Nephron progenitor cell (in vitro differentiated cells): ENCODE measurements around the gene BGN.

Source experiments
- DNase-seq: peaks from one replicate; pipeline ENCODE4 v3.0.0; 2021
- H3K27ac Mint-ChIP-seq: 2 replicates; pipeline ENCODE4 v1.8.0; 2021; ENCODE audit warnings: mild to moderate bottlenecking, moderate library complexity, mixed read lengths
- H3K27me3 Mint-ChIP-seq: 2 replicates; pipeline ENCODE4 v1.8.0; 2021; ENCODE audit warnings: mild to moderate bottlenecking, low read depth, mixed read lengths; ENCODE audit not compliant: poor library complexity
- H3K36me3 Mint-ChIP-seq: 2 replicates; pipeline ENCODE4 v1.8.0; 2021; ENCODE audit warnings: low read depth, mixed read lengths
- H3K4me1 Mint-ChIP-seq: 2 replicates; pipeline ENCODE4 v1.8.0; 2021; ENCODE audit warnings: mixed read lengths
- H3K4me3 Mint-ChIP-seq: 2 replicates; pipeline ENCODE4 v1.8.0; 2021; ENCODE audit warnings: mild to moderate bottlenecking, moderate library complexity, mixed read lengths
- H3K9me3 Mint-ChIP-seq: 2 replicates; pipeline ENCODE4 v1.8.0; 2021; ENCODE audit warnings: mild to moderate bottlenecking, moderate library complexity, mixed read lengths
- CTCF ChIP-seq: fragments of 200-600 bp; sonication (generic); IDR thresholded peaks from 2 replicates; pipeline ENCODE4 v1.5.0; 2021; ENCODE audit warnings: antibody characterized with exemption

The BGN gene

DNA sequence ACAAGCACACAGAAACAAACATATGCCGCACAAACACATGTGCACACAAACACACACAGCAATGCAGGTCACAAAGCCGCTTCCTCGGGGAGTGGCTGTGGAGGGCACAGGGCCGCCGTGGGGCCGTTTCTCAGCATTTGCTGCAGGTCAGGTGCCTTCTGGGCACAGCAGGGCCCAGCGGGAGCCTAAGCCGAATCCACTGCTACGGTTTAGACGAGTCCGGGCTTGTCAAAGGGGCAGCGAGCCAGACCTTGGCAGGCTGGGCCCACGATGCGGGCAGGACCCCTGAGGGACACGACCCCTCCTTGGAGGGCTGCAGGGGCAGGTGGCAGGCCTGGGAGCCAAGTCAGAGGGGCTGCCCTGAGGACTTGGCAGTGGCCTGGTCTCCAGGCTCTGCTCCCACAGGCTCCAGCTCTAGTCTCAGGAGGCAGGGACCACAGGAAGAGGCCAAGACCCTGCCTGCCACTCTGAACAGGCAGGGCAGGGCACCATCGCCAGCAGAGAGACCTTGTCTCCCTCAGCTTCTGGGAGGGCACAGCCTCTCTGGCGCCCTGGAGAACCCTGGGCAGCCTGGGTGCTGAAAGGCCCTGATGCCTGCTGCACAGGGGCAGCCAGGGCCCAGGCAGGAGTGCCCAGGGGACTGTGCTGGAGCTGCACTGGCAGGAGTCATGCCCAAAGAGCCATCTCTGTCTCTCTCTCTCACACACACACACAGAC lies 17.2 kb downstream of the BGN start:
- Mint-ChIP-seq H3K4me3 (no peak overlapping the region), H3K27me3 (peaks cover 26% of the 10 kb centered on the region), H3K4me1 (no peaks in the 10 kb centered on the region), H3K27ac (no peak overlapping the region), H3K9me3 (peaks cover 43% of the 10 kb centered on the region), H3K36me3 (no peaks in the 10 kb centered on the region)
- DNase-seq: no peak
- TF ChIP-seq CTCF: no peak

DNA sequence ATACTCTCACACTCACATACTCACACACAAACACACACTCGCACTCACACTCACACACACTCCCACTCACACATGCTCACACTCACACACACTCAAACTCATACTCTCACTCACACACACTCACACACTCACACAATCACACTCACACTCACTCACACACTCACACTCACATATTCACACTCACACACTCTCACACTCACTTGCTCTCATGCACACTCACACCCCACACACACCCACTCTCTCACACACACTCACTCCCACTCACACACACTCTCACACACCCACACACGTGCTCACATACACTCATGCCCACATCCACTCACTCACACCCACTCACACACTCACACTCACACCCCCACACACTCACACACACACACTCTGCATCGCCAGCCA lies 17.7 kb downstream of the BGN start:
- no peak for TF ChIP-seq CTCF
- Mint-ChIP-seq H3K27ac (no peak overlapping the region), H3K4me3 (no peak overlapping the region), H3K27me3 (peaks cover 29% of the 10 kb centered on the region), H3K9me3 (peaks cover 44% of the 10 kb centered on the region), H3K36me3 (no peaks in the 10 kb centered on the region), H3K4me1 (no peaks in the 10 kb centered on the region)
- DNase-seq: no peak

- peaks cover 46% of the 10 kb centered on the region for H3K9me3 Mint-ChIP-seq
Measured at GRCh38 chrX:153513265-153513664, 18.5 kb downstream of the BGN start.

DNA sequence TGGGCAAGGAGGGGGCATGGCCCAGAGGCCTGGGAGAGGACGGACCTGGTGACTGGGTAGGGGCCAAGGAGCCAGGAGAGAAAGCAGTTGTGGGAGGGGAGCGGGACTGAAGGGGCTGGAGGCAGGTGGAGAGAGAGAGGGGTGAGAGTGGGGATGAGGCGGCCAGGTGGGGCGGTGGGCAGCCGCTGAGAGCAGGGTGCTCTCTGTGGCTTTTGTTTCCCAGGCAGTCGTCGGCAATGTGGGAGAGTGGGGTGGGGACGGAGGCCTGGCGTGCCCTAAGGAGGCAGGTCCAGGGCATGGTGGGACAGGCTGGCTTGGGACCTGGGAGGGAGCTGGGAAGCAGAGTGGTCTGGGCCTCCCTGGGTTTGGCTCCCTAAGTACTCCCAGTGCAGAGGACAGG lies 19.5 kb downstream of the BGN start:
- H3K27me3 Mint-ChIP-seq: peaks cover 42% of the 10 kb centered on the region
- no peak overlapping the region for H3K27ac Mint-ChIP-seq
- no peaks in the 10 kb centered on the region for H3K36me3 Mint-ChIP-seq
- no peak overlapping the region for H3K4me3 Mint-ChIP-seq
- no peak for DNase-seq
- H3K9me3 Mint-ChIP-seq: peaks cover 49% of the 10 kb centered on the region
- TF ChIP-seq CTCF: no peak
- peaks cover 3% of the 10 kb centered on the region for H3K4me1 Mint-ChIP-seq

More at GRCh38 chrX:153513265-153513664, 18.5 kb downstream of the BGN start:
- no peak for DNase-seq
- TF ChIP-seq CTCF: no peak
- H3K27me3 Mint-ChIP-seq: peaks cover 32% of the 10 kb centered on the region
- no peak overlapping the region for H3K4me3 Mint-ChIP-seq
- no peaks in the 10 kb centered on the region for H3K36me3 Mint-ChIP-seq
- peaks cover under 1% of the 10 kb centered on the region for H3K4me1 Mint-ChIP-seq
- no peak overlapping the region for H3K27ac Mint-ChIP-seq

DNA sequence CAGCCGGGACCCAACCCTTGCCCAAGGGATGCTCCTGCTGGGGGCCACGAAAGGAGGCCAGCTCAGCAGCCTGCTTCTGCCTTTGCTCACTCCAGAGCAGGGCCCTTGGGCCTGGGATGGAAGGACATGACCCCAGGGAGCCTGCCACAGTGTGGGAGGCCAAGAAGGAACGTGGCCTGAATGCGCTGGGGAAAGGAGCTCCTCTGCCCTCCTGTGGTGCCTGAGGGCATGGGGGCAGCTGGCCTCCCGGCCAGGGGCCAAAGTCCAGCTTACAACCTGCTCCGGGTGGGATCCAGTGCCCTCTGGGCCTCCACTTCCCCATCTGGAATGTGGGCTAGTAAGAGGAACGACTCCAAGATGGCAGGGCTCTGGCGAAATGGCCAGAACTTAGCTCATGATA lies 20.7 kb downstream of the BGN start:
- H3K27me3 Mint-ChIP-seq: peaks cover 47% of the 10 kb centered on the region
- peaks cover 3% of the 10 kb centered on the region for H3K4me1 Mint-ChIP-seq
- no peak overlapping the region for H3K27ac Mint-ChIP-seq
- H3K4me3 Mint-ChIP-seq: no peak overlapping the region
- H3K9me3 Mint-ChIP-seq: peaks cover 47% of the 10 kb centered on the region
- no peak for DNase-seq
- H3K36me3 Mint-ChIP-seq: no peaks in the 10 kb centered on the region
- no peak for TF ChIP-seq CTCF

- Mint-ChIP-seq H3K4me1 (peaks cover 3% of the 10 kb centered on the region), H3K27me3 (peaks cover 52% of the 10 kb centered on the region), H3K9me3 (peaks cover 44% of the 10 kb centered on the region), H3K36me3 (no peaks in the 10 kb centered on the region), H3K27ac (no peak overlapping the region), H3K4me3 (peak overlapping the region; percentile 53)
- no peak for DNase-seq
- no peak for TF ChIP-seq CTCF
Measured at GRCh38 chrX:153516073-153516472, 21.3 kb downstream of the BGN start.
